ENCODE measurements around the gene RPS15. TPM values are rescaled to one million over a fixed set of nuclear protein-coding genes. Genes with fewer than 3 reads are reported as not detected.

Gene RPS15
- total and polyA plus RNA-seq, 4 donors: 243 to 822 (median 754) TPM

DNA sequence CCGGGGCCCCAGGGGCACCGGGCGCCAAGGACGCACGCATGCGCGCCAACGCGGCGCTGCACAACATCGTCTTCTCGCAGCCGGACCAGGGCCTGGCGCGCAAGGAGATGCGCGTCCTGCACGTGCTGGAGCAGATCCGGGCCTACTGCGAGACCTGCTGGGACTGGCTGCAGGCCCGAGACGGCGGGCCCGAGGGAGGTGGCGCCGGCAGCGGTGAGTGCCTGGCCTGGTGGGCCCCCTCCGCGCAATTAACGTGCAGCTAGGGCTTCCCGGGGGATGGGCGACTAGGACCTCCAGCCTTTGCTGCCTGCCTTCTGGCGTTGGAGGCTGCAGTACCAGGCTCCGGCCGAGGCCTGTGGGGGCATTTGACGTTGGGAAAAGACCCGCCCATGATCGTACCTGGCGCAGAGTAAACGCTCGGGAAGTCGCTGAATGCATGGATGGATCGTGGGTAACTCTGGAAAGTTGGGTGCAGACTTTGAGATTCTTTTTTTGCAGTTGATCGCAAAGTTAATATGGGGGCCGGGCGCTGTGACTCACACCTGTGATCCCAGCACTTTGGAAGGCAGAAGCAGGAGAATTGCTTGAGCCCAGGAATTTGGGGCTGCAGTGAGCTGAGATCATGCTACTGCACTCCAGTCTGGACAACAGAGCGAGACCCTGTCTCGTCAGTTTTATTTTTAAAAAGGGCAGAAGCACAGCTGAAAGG, 19.0 kb downstream of the RPS15 start:
- H3K27ac ChIP-seq (ENCODE audit: low read depth, low read length): peak overlapping the region; percentile 25
- H3K27me3 ChIP-seq (ENCODE audit: control insufficient read depth, insufficient read depth, low read length): no peaks in the 10 kb centered on the region
- H3K36me3 ChIP-seq (ENCODE audit: control insufficient read depth, insufficient read depth, low read length): peaks cover 100% of the 10 kb centered on the region
- H3K9me3 ChIP-seq (ENCODE audit: control insufficient read depth, insufficient read depth, low read length): no peaks in the 10 kb centered on the region
- DNase-seq (ENCODE audit: low read depth in 4 of 6, low spot score in 6 of 6): no peak
- 57% methylated on average over 48 of the region's 48 CpGs for WGBS (ENCODE audit: insufficient coverage)
- H3K4me3 ChIP-seq (ENCODE audit: low read depth, low read length): no peak overlapping the region
- H3K4me1 ChIP-seq (ENCODE audit: control insufficient read depth, insufficient read depth, low read length): peaks cover 56% of the 10 kb centered on the region

DNA sequence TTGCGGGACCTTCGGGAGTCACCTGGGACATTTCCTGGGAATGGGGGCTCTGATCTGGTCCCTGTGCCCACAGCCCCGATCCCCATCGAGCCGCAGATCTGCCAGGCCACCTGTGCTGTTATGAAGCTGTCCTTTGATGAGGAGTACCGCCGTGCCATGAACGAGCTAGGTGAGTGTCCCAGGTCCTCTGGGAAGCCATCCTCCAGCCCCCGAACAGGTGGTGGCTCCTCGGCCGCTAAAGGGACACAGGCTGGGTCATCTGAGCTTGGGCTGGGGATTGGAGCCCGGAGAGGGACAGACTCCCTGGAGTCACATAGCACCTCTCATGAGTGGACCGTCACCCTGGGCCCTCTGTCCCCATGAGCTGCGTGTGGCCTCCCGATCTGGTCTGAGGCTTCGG, 19.7 kb downstream of the RPS15 start:
- Histone ChIP-seq H3K4me1 (ENCODE audit: control insufficient read depth, insufficient read depth, low read length) (peaks cover 48% of the 10 kb centered on the region), H3K27me3 (ENCODE audit: control insufficient read depth, insufficient read depth, low read length) (no peaks in the 10 kb centered on the region), H3K4me3 (ENCODE audit: low read depth, low read length) (no peak overlapping the region), H3K36me3 (ENCODE audit: control insufficient read depth, insufficient read depth, low read length) (peaks cover 98% of the 10 kb centered on the region), H3K27ac (ENCODE audit: low read depth, low read length) (no peak overlapping the region), H3K9me3 (ENCODE audit: control insufficient read depth, insufficient read depth, low read length) (no peaks in the 10 kb centered on the region)
- whole genome bisulfite sequencing (ENCODE audit: insufficient coverage): 92% methylated on average over 14 of the region's 16 CpGs
- DNase-seq (ENCODE audit: low read depth in 4 of 6, low spot score in 6 of 6): no peak

DNA sequence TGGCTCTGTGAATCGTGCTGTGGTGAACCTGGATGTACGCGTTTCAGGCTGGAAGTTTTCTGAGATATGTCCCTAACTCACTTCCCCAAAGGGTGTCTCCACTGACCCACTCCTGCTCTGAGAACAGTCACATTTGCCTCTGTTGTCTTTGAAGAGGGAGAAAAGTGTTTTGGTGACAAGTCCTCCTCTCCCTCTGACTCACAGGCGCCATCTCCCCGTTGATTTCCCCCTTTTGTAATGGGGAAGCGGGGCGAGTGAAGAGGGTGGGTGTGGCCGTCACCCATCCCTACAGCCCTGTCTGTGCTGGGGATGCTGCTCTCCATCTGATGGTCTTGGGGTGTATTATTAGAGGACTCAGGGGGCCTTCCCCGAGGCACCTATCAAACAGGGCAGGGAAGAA, 21.3 kb downstream of the RPS15 start:
- Histone ChIP-seq H3K9me3 (ENCODE audit: control insufficient read depth, insufficient read depth, low read length) (no peaks in the 10 kb centered on the region), H3K36me3 (ENCODE audit: control insufficient read depth, insufficient read depth, low read length) (peaks cover 90% of the 10 kb centered on the region), H3K4me1 (ENCODE audit: control insufficient read depth, insufficient read depth, low read length) (peaks cover 33% of the 10 kb centered on the region), H3K4me3 (ENCODE audit: low read depth, low read length) (no peak overlapping the region), H3K27ac (ENCODE audit: low read depth, low read length) (no peak overlapping the region), H3K27me3 (ENCODE audit: control insufficient read depth, insufficient read depth, low read length) (no peaks in the 10 kb centered on the region)
- 95% methylated on average over 2 of the region's 9 CpGs for WGBS (ENCODE audit: insufficient coverage)
- DNase-seq (ENCODE audit: low read depth in 4 of 6, low spot score in 6 of 6): no peak

DNA sequence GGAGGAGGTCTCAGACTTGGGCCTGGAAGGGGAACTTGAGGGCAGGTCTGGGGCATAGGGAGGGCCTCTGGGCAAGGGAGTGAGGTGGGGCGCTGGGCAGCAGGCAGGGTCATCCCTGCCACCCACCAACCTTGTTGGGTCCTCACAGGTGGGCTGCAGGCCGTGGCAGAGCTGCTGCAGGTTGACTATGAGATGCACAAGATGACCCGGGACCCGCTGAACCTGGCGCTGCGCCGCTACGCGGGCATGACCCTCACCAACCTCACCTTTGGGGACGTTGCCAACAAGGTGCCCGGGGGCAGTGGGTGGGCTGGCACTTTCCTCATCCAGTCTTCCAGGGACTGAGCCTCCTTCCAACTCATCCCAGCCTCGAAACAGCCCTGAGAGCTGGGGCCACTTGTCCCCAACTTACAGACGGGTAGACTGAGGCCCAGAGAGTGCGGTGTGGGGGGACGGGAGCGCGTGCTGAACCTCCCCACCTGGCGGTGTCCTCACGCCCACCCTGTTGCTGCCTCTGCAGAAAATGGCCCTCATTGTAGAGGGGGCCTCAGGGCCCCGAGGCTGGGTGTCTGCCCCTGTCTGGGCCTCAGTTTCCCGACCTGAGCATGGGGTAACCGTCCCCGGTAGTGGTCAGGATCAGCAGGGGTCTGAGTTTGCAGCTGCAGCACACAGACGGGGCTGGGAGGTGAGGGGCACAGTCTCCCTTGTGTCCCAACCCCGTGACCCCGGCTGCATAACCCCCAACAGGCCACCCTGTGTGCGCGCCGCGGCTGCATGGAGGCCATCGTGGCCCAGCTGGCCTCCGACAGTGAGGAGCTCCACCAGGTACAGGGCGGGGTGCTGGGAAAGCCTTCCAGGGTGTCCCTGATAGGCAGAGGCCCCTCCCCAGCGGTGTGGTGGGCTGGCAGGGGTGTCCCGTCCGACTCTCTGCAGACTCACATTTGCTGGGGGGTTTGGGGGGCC, 22.1 kb downstream of the RPS15 start:
- H3K4me1 ChIP-seq (ENCODE audit: control insufficient read depth, insufficient read depth, low read length): peaks cover 24% of the 10 kb centered on the region
- H3K27ac ChIP-seq (ENCODE audit: low read depth, low read length): no peak overlapping the region
- no peaks in the 10 kb centered on the region for H3K27me3 ChIP-seq (ENCODE audit: control insufficient read depth, insufficient read depth, low read length)
- no peak for DNase-seq (ENCODE audit: low read depth in 4 of 6, low spot score in 6 of 6)
- 94% methylated on average over 35 of the region's 36 CpGs for WGBS (ENCODE audit: insufficient coverage)
- H3K4me3 ChIP-seq (ENCODE audit: low read depth, low read length): no peak overlapping the region
- H3K9me3 ChIP-seq (ENCODE audit: control insufficient read depth, insufficient read depth, low read length): no peaks in the 10 kb centered on the region
- H3K36me3 ChIP-seq (ENCODE audit: control insufficient read depth, insufficient read depth, low read length): peaks cover 90% of the 10 kb centered on the region

DNA sequence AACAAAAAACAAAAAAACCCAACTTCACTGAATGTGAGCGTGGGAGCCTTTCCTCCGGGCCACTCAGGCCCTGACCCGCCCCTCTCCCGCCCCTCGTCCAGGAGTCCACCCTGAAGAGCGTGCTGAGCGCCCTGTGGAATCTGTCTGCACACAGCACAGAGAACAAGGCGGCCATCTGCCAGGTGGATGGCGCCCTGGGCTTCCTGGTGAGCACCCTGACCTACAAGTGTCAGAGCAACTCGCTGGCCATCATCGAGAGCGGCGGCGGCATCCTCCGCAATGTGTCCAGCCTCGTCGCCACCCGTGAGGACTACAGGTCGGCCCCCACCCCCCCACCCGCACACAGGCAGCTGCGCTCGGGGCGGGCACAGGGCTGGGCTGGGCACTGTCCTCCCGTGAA, 23.7 kb downstream of the RPS15 start:
- WGBS (ENCODE audit: insufficient coverage): 91% methylated on average over 18 of the region's 24 CpGs
- Histone ChIP-seq H3K27me3 (ENCODE audit: control insufficient read depth, insufficient read depth, low read length) (peaks cover 2% of the 10 kb centered on the region), H3K4me3 (ENCODE audit: low read depth, low read length) (no peak overlapping the region), H3K36me3 (ENCODE audit: control insufficient read depth, insufficient read depth, low read length) (peaks cover 90% of the 10 kb centered on the region), H3K4me1 (ENCODE audit: control insufficient read depth, insufficient read depth, low read length) (peaks cover 18% of the 10 kb centered on the region), H3K27ac (ENCODE audit: low read depth, low read length) (no peak overlapping the region), H3K9me3 (ENCODE audit: control insufficient read depth, insufficient read depth, low read length) (no peaks in the 10 kb centered on the region)
- no peak for DNase-seq (ENCODE audit: low read depth in 4 of 6, low spot score in 6 of 6)

DNA sequence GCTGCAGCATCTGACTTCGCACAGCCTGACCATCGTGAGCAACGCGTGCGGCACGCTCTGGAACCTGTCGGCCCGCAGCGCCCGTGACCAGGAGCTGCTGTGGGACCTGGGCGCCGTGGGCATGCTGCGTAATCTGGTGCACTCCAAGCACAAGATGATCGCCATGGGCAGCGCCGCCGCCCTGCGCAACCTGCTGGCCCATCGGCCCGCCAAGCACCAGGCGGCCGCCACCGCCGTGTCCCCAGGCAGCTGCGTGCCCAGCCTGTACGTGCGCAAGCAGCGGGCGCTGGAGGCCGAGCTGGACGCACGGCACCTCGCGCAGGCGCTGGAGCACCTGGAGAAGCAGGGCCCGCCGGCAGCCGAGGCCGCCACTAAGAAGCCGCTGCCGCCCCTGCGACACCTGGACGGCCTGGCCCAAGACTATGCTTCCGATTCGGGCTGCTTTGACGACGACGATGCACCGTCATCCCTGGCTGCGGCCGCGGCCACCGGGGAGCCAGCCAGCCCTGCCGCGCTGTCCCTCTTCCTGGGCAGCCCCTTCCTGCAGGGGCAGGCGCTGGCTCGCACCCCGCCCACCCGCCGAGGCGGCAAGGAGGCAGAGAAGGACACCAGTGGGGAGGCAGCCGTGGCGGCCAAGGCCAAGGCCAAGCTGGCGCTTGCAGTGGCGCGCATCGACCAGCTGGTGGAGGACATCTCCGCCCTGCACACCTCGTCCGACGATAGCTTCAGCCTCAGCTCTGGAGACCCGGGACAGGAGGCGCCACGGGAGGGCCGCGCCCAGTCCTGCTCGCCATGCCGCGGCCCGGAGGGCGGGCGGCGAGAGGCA, 27.2 kb downstream of the RPS15 start:
- DNase-seq (ENCODE audit: low read depth in 4 of 6, low spot score in 6 of 6): peak in 2 of 6 donors; percentile 41 to 47
- Histone ChIP-seq H3K4me3 (ENCODE audit: low read depth, low read length) (no peak overlapping the region), H3K27ac (ENCODE audit: low read depth, low read length) (no peak overlapping the region), H3K27me3 (ENCODE audit: control insufficient read depth, insufficient read depth, low read length) (peaks cover 10% of the 10 kb centered on the region), H3K36me3 (ENCODE audit: control insufficient read depth, insufficient read depth, low read length) (peaks cover 84% of the 10 kb centered on the region), H3K4me1 (ENCODE audit: control insufficient read depth, insufficient read depth, low read length) (peaks cover 24% of the 10 kb centered on the region), H3K9me3 (ENCODE audit: control insufficient read depth, insufficient read depth, low read length) (no peaks in the 10 kb centered on the region)
- 58% methylated on average over 83 of the region's 83 CpGs for WGBS (ENCODE audit: insufficient coverage)

- Histone ChIP-seq H3K27ac (ENCODE audit: low read depth, low read length) (no peak overlapping the region), H3K4me3 (ENCODE audit: low read depth, low read length) (no peak overlapping the region), H3K4me1 (ENCODE audit: control insufficient read depth, insufficient read depth, low read length) (peaks cover 31% of the 10 kb centered on the region), H3K27me3 (ENCODE audit: control insufficient read depth, insufficient read depth, low read length) (peaks cover 15% of the 10 kb centered on the region), H3K36me3 (ENCODE audit: control insufficient read depth, insufficient read depth, low read length) (peaks cover 84% of the 10 kb centered on the region), H3K9me3 (ENCODE audit: control insufficient read depth, insufficient read depth, low read length) (no peaks in the 10 kb centered on the region)
- WGBS (ENCODE audit: insufficient coverage): 70% methylated on average over 41 of the region's 41 CpGs
- DNase-seq (ENCODE audit: low read depth in 4 of 6, low spot score in 6 of 6): no peak
These were observed 27.8 kb downstream of the RPS15 start for GRCh38 chr19:1466018-1466460.

- Histone ChIP-seq H3K4me1 (ENCODE audit: control insufficient read depth, insufficient read depth, low read length) (peaks cover 37% of the 10 kb centered on the region), H3K36me3 (ENCODE audit: control insufficient read depth, insufficient read depth, low read length) (peaks cover 84% of the 10 kb centered on the region), H3K27ac (ENCODE audit: low read depth, low read length) (no peak overlapping the region), H3K4me3 (ENCODE audit: low read depth, low read length) (no peak overlapping the region), H3K9me3 (ENCODE audit: control insufficient read depth, insufficient read depth, low read length) (no peaks in the 10 kb centered on the region), H3K27me3 (ENCODE audit: control insufficient read depth, insufficient read depth, low read length) (peaks cover 19% of the 10 kb centered on the region)
- DNase-seq (ENCODE audit: low read depth in 4 of 6, low spot score in 6 of 6): no peak
- 65% methylated on average over 70 of the region's 70 CpGs for WGBS (ENCODE audit: insufficient coverage)
These were observed 28.4 kb downstream of the RPS15 start for GRCh38 chr19:1466461-1467214.

DNA sequence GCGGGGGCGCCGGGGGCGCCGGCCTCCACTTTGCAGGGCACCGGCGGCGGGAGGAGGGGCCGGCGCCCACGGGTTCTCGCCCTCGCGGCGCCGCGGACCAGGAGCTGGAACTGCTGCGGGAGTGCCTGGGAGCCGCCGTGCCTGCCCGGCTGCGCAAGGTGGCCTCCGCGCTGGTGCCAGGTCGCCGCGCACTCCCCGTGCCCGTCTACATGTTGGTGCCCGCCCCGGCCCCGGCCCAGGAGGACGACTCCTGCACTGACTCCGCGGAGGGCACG, 29.0 kb downstream of the RPS15 start:
- Histone ChIP-seq H3K9me3 (ENCODE audit: control insufficient read depth, insufficient read depth, low read length) (no peaks in the 10 kb centered on the region), H3K4me3 (ENCODE audit: low read depth, low read length) (no peak overlapping the region), H3K27ac (ENCODE audit: low read depth, low read length) (no peak overlapping the region), H3K4me1 (ENCODE audit: control insufficient read depth, insufficient read depth, low read length) (peaks cover 42% of the 10 kb centered on the region), H3K36me3 (ENCODE audit: control insufficient read depth, insufficient read depth, low read length) (peaks cover 84% of the 10 kb centered on the region), H3K27me3 (ENCODE audit: control insufficient read depth, insufficient read depth, low read length) (peaks cover 21% of the 10 kb centered on the region)
- whole genome bisulfite sequencing (ENCODE audit: insufficient coverage): 51% methylated on average over 35 of the region's 36 CpGs
- no peak for DNase-seq (ENCODE audit: low read depth in 4 of 6, low spot score in 6 of 6)
